Measurements from ENCODE around the gene TGOLN2. TPM values are rescaled to one million over a fixed set of nuclear protein-coding genes. Genes with fewer than 3 reads are reported as not detected.
"Not testable (repeated sequence)": the region's sequence is repeated elsewhere in the genome, so short reads cannot be mapped to it uniquely, and the experiment has no call there.

Gene TGOLN2
- total and polyA plus RNA-seq, 10 of the 15 experiments (the other 5 are each of a cell fraction or from before 2014, with no cell fraction given): 13.8 to 92.3 (median 49.4) TPM

GRCh38 chr2:85367180-85367579 is 39.4 kb upstream of the TGOLN2 start (continued):
- TF ChIP-seq POU2F2 (IDR thresholded peaks at IDR 0.05; ENCODE audit: borderline replicate concordance, low read depth, low read length) (no peak), IKZF2 (IDR thresholded peaks at IDR 0.05) (no peak)

GRCh38 chr2:85362653-85363387 is 35.0 kb upstream of the TGOLN2 start:
- H3K9me3 ChIP-seq (replicated peaks; ENCODE audit: control insufficient read depth, insufficient read depth, low read length); H3K36me3 ChIP-seq (ENCODE audit: control insufficient read depth in 2 of 2, insufficient read depth in 2 of 2, low read length in 1 of 2); FAIRE-seq; intact Hi-C loops (cut with micrococcal nuclease; ENCODE audit: unreplicated experiment); in situ Hi-C loops (cut with MboI); POLR2A ChIA-PET; H3K4me1 ChIP-seq (ENCODE audit: control insufficient read depth, insufficient read depth, low read length); SMC1A ChIA-PET (ENCODE audit: uncharacterized antibody, unreplicated experiment); ATAC-seq; BruUV-seq (replicated peaks); H3K4me2 ChIP-seq (ENCODE audit: control insufficient read depth, insufficient read depth); H3K9ac ChIP-seq (ENCODE audit: control insufficient read depth, insufficient read depth, low read length); H3K27me3 ChIP-seq (replicated peaks in 1 of 2; ENCODE audit: control insufficient read depth in 2 of 2, insufficient read depth in 2 of 2, low read length in 1 of 2); DNase-seq (ENCODE audit: low read depth, low spot score); H3K4me3 ChIP-seq; CTCF ChIA-PET; H2AFZ ChIP-seq (ENCODE audit: control insufficient read depth, low read depth, low read length); H3K79me2 ChIP-seq (ENCODE audit: control insufficient read depth, insufficient read depth, low read length); H3K27ac ChIP-seq (ENCODE audit: control insufficient read depth, insufficient read depth); RAD21 ChIA-PET (ENCODE audit: unreplicated experiment); H4K20me1 ChIP-seq (ENCODE audit: control insufficient read depth, insufficient read depth): not testable (repeated sequence)
- 84% methylated on average over 5 of the region's 5 CpGs for WGBS (ENCODE audit: insufficient coverage, insufficient replicate concordance, low lambda C conversion rate, missing lambda C conversion rate)

- peaks cover 4% of the 10 kb centered on the region for H3K4me1 ChIP-seq (ENCODE audit: control insufficient read depth, insufficient read depth, low read length)
- CTCF ChIA-PET: no interaction called here
- H3K36me3 ChIP-seq (ENCODE audit: control insufficient read depth in 2 of 2, insufficient read depth in 2 of 2, low read length in 1 of 2): no peaks in the 10 kb centered on the region; a peak in 1 of 4 replicates
- 92% methylated on average over 3 of the region's 3 CpGs for WGBS (ENCODE audit: insufficient coverage, insufficient replicate concordance, low lambda C conversion rate, missing lambda C conversion rate)
- intact Hi-C loops (cut with micrococcal nuclease; ENCODE audit: unreplicated experiment) (no loop called here), in situ Hi-C loops (cut with MboI) (no loop called here)
- H3K9ac ChIP-seq (ENCODE audit: control insufficient read depth, insufficient read depth, low read length): no peak overlapping the region
- H2AFZ ChIP-seq (ENCODE audit: control insufficient read depth, low read depth, low read length): no peak overlapping the region
- no TSS peak for BruUV-seq (replicated peaks)
- no peaks in the 10 kb centered on the region for H4K20me1 ChIP-seq (ENCODE audit: control insufficient read depth, insufficient read depth)
- DNase-seq (ENCODE audit: low read depth, low spot score): no peak
- RAD21 ChIA-PET (ENCODE audit: unreplicated experiment): interaction anchor here (1.0 kb wide), 1 partner anchor 58 kb away, joined by 3 read pairs; no protein-coding TSS in a partner anchor
- POLR2A ChIA-PET: interaction anchor here (0.5 to 1.2 kb wide), 4 partner anchors 31 to 540 kb away, joined by 3 to 7 read pairs (median 4); no protein-coding TSS in a partner anchor
- H3K9me3 ChIP-seq (replicated peaks; ENCODE audit: control insufficient read depth, insufficient read depth, low read length): no peaks in the 10 kb centered on the region
- H3K27me3 ChIP-seq (replicated peaks in 1 of 2; ENCODE audit: control insufficient read depth in 2 of 2, insufficient read depth in 2 of 2, low read length in 1 of 2): no peaks in the 10 kb centered on the region
- H3K27ac ChIP-seq (ENCODE audit: control insufficient read depth, insufficient read depth): no peak overlapping the region
- H3K4me2 ChIP-seq (ENCODE audit: control insufficient read depth, insufficient read depth): no peak overlapping the region; the same call in 1 of the 2 replicates
- no peak for FAIRE-seq
- peaks cover 22% of the 10 kb centered on the region for H3K79me2 ChIP-seq (ENCODE audit: control insufficient read depth, insufficient read depth, low read length)
- ATAC-seq: no peak
- 0 out of 2 replicates have a peak overlapping the region, but pooled peaks have one; percentile 14 for H3K4me3 ChIP-seq
- SMC1A ChIA-PET (ENCODE audit: uncharacterized antibody, unreplicated experiment): interaction anchor here (0.9 to 1.4 kb wide), 4 partner anchors 8 to 193 kb away, joined by 3 read pairs; no protein-coding TSS in a partner anchor
- no peak for TF ChIP-seq POLR2AphosphoS5 (IDR thresholded peaks at IDR 0.05; ENCODE audit: low read length)
- no peak for TF ChIP-seq POLR2A (IDR thresholded peaks at IDR 0.05; ENCODE audit: low read depth, low read length)
- TF ChIP-seq STAT3 (IDR thresholded peaks at IDR 0.05; ENCODE audit: low read depth, low read length): no peak
- TF ChIP-seq ESRRA (IDR thresholded peaks at IDR 0.05; ENCODE audit: low read length): no peak
- TF ChIP-seq SRF (IDR thresholded peaks at IDR 0.05; ENCODE audit: low read depth in 2 of 2, low read length in 2 of 2): no peak
- TF ChIP-seq SMC3 (IDR thresholded peaks at IDR 0.05; ENCODE audit: borderline replicate concordance, low read length): no peak
- TF ChIP-seq ZBTB4 (CRISPR knock-in tag; IDR thresholded peaks at IDR 0.05): no peak
- TF ChIP-seq ATF7 (IDR thresholded peaks at IDR 0.05; ENCODE audit: low read depth): no peak
- TF ChIP-seq RB1 (IDR thresholded peaks at IDR 0.05; ENCODE audit: borderline replicate concordance): no peak
- TF ChIP-seq STAT1 (conservative IDR thresholded peaks at IDR 0.05): no peak
Measured at GRCh38 chr2:85357736-85358135, 29.9 kb upstream of the TGOLN2 start.
